Gastroesophageal sphincter (tissue), 4 donors: ENCODE measurements around the gene GRID1. TPM values are rescaled to one million over a fixed set of nuclear protein-coding genes. Genes with fewer than 3 reads are reported as not detected.

Experiments used
- ATAC-seq: fragments of 150-250 bp; one replicate; pipeline ENCODE4 v1.9.1; 2016; ENCODE audit warnings: mild to moderate bottlenecking, moderate library complexity
- H3K27ac ChIP-seq, 4 donors: fragments of 200-600 bp; sonication (generic) in 3 of 4; 1 replicate in 3 of 4; 2 replicates in 1 of 4; pipeline ENCODE4 v1.5.1; 2016 to 2019
- H3K27me3 ChIP-seq: fragments of 200-600 bp; sonication (generic); one replicate; pipeline ENCODE4 v1.5.1; 2019
- H3K36me3 ChIP-seq, 2 donors: fragments of 200-600 bp; sonication (generic); one replicate each; pipeline ENCODE4 v1.5.1; 2019; ENCODE audit warnings: control low read depth in 1 of 2
- H3K4me1 ChIP-seq, 3 donors: fragments of 200-600 bp; sonication (generic); 1 replicate in 2 of 3; 2 replicates in 1 of 3; pipeline ENCODE4 v1.5.1; 2016 to 2019; ENCODE audit warnings: control low read depth in 2 of 3
- H3K4me3 ChIP-seq, 2 donors: fragments of 200-600 bp; sonication (generic); one replicate each; pipeline ENCODE4 v1.5.1; 2019; ENCODE audit warnings: mild to moderate bottlenecking in 1 of 2, moderate library complexity in 1 of 2
- H3K9me3 ChIP-seq, 3 donors: fragments of 200-600 bp; sonication (generic); one replicate each; pipeline ENCODE4 v1.5.1; 2017 to 2019; ENCODE audit warnings: control low read depth in 2 of 3
- CTCF ChIP-seq, 4 experiments: fragments of 200-600 bp in 2 of 4; fragments of 450-650 bp in 2 of 4; sonication (generic) in 1 of 4; IDR thresholded peaks; one replicate each; pipeline ENCODE4 v1.5.1; 2017 to 2019; ENCODE audit warnings: antibody characterized with exemption in 4 of 4, mild to moderate bottlenecking in 2 of 4, moderate library complexity in 2 of 4
- EP300 ChIP-seq: sonication (generic); formaldehyde crosslinking; IDR thresholded peaks from one replicate; pipeline ENCODE4 v1.6.1; 2017; ENCODE audit warnings: antibody characterized with exemption, mild to moderate bottlenecking
- POLR2A ChIP-seq, 2 donors: fragments of 450-650 bp; IDR thresholded peaks; one replicate each; pipeline ENCODE4 v1.6.1; 2017; ENCODE audit warnings: antibody characterized with exemption in 2 of 2, mild to moderate bottlenecking in 2 of 2, moderate library complexity in 1 of 2
- POLR2AphosphoS5 ChIP-seq: sonication (generic); formaldehyde crosslinking; IDR thresholded peaks from one replicate; pipeline ENCODE4 v1.6.1; 2017; ENCODE audit warnings: antibody characterized with exemption
- WGBS, 2 donors: methylation state at CpG; one replicate each; pipeline ENCODE4 v1.1.5; 2018; ENCODE audit warnings: low coverage in 1 of 2; 5-methylcytosine and 5-hydroxymethylcytosine counted together
- total RNA-seq, 4 donors: library from RNA; depleted of rRNA; stranded (reverse); fragments of >200 nt; gene quantifications; one replicate each; pipeline ENCODE4 v1.1.0, GENCODE V29; 2016

GRID1 gene
- total RNA-seq, 4 donors from 2014 or later, result 1.2 to 2.7 (median 1.7) TPM

- Histone ChIP-seq H3K36me3 (no peaks in the 10 kb centered on the region), H3K4me1 (no peaks in the 10 kb centered on the region), H3K27me3 (peaks cover 6% of the 10 kb centered on the region), H3K27ac (no peak overlapping the region), H3K9me3 (no peaks in the 10 kb centered on the region), H3K4me3 (no peak overlapping the region)
- no peak for ATAC-seq
- 63 to 67% methylated on average over 3 of the region's 3 CpGs for WGBS, 2 donors
- TF ChIP-seq EP300 (no peak), CTCF (IDR thresholded peaks at IDR 0.05) (no peak), POLR2A (IDR thresholded peaks at IDR 0.05) (no peak), POLR2AphosphoS5 (no peak)
These were observed 194.3 kb downstream of the GRID1 start for GRCh38 chr10:86172301-86172700.

- WGBS, 2 donors, result 53 to 83% methylated on average over 9 to 10 of the region's 15 CpGs
- H3K4me1 ChIP-seq, result no peaks in the 10 kb centered on the region
- no peak overlapping the region for H3K27ac ChIP-seq
- no peaks in the 10 kb centered on the region for H3K27me3 ChIP-seq
- H3K36me3 ChIP-seq, result no peaks in the 10 kb centered on the region
- ATAC-seq, result no peak
- H3K4me3 ChIP-seq, result no peak overlapping the region
- H3K9me3 ChIP-seq, result no peaks in the 10 kb centered on the region
- TF ChIP-seq POLR2A (IDR thresholded peaks at IDR 0.05) (no peak), CTCF (IDR thresholded peaks at IDR 0.05) (no peak), POLR2AphosphoS5 (no peak), EP300 (no peak)
These were observed 196.1 kb downstream of the GRID1 start for GRCh38 chr10:86170255-86171108.

GRCh38 chr10:86169506-86170254, 196.9 kb downstream of the GRID1 start:
- no peaks in the 10 kb centered on the region for H3K27me3 ChIP-seq
- no peaks in the 10 kb centered on the region for H3K36me3 ChIP-seq
- no peak overlapping the region for H3K4me3 ChIP-seq
- 71 to 90% methylated on average over 1 to 2 of the region's 10 CpGs for WGBS, 2 donors
- H3K27ac ChIP-seq, result no peak overlapping the region
- H3K4me1 ChIP-seq, result no peaks in the 10 kb centered on the region
- no peaks in the 10 kb centered on the region for H3K9me3 ChIP-seq
- ATAC-seq, result no peak
- no peak for TF ChIP-seq CTCF (IDR thresholded peaks at IDR 0.05)
- TF ChIP-seq EP300, result no peak
- no peak for TF ChIP-seq POLR2A (IDR thresholded peaks at IDR 0.05)
- no peak for TF ChIP-seq POLR2AphosphoS5

GRCh38 chr10:86169066-86169465, 197.5 kb downstream of the GRID1 start:
- H3K4me1 ChIP-seq, result no peaks in the 10 kb centered on the region
- 88 to 92% methylated on average over 2 to 4 of the region's 4 CpGs for WGBS, 2 donors
- H3K36me3 ChIP-seq, result no peaks in the 10 kb centered on the region
- ATAC-seq, result no peak
- H3K4me3 ChIP-seq, result no peak overlapping the region
- TF ChIP-seq CTCF (IDR thresholded peaks at IDR 0.05) (no peak), EP300 (no peak), POLR2AphosphoS5 (no peak), POLR2A (IDR thresholded peaks at IDR 0.05) (no peak)
- no peak overlapping the region for H3K27ac ChIP-seq
- no peaks in the 10 kb centered on the region for H3K9me3 ChIP-seq
- H3K27me3 ChIP-seq, result no peaks in the 10 kb centered on the region
